ENCODE data around the gene TPI1. TPM values are rescaled to one million over a fixed set of nuclear protein-coding genes. Genes with fewer than 3 reads are reported as not detected.
"Not testable (repeated sequence)": the region's sequence is repeated elsewhere in the genome, so short reads cannot be mapped to it uniquely, and the experiment has no call there.

TPI1 gene
- total RNA-seq, 1 experiment from 2014 or later, result 2,129 TPM

GRCh38 chr12:6847676-6848075 lies 19.7 kb upstream of the TPI1 start:
- no peak for DNase-seq (ENCODE audit: low read depth)

GRCh38 chr12:6849427-6849826 lies 17.9 kb upstream of the TPI1 start:
- DNase-seq (ENCODE audit: low read depth), result no peak

GRCh38 chr12:6849976-6850560 lies 17.3 kb upstream of the TPI1 start:
- DNase-seq (ENCODE audit: low read depth), result no peak

- no peak for DNase-seq (ENCODE audit: low read depth)
Observed at GRCh38 chr12:6850796-6851152, 16.6 kb upstream of the TPI1 start.

GRCh38 chr12:6851153-6851920 lies 16.0 kb upstream of the TPI1 start, which contains the start of gene CDCA3:
Gene CDCA3, minus strand, starts transcription at chr12:6851286. Its CDS starts 334 bp downstream, at chr12:6850952.
- DNase-seq (ENCODE audit: low read depth), result peak; percentile 99

- peak; percentile 99 for DNase-seq (ENCODE audit: low read depth)
Observed at GRCh38 chr12:6851921-6852650, 15.2 kb upstream of the TPI1 start, which contains the start of gene USP5. Gene USP5, plus strand, starts transcription at chr12:6852150. Its CDS starts 30 bp downstream, at chr12:6852180.

GRCh38 chr12:6852651-6853354 lies 14.5 kb upstream of the TPI1 start:
- DNase-seq (ENCODE audit: low read depth), result peak; percentile 60

- no peak for DNase-seq (ENCODE audit: low read depth)
Observed at GRCh38 chr12:6853626-6854025, 13.7 kb upstream of the TPI1 start.

- DNase-seq (ENCODE audit: low read depth), result no peak
Observed at GRCh38 chr12:6854036-6854435, 13.3 kb upstream of the TPI1 start.

- no peak for DNase-seq (ENCODE audit: low read depth)
Observed at GRCh38 chr12:6855322-6855721, 12.0 kb upstream of the TPI1 start.

GRCh38 chr12:6858799-6859198 lies 8.5 kb upstream of the TPI1 start:
- no peak for DNase-seq (ENCODE audit: low read depth)

- no peak for DNase-seq (ENCODE audit: low read depth)
Observed at GRCh38 chr12:6860116-6860515, 7.2 kb upstream of the TPI1 start.

GRCh38 chr12:6860942-6861341 lies 6.4 kb upstream of the TPI1 start:
- no peak for DNase-seq (ENCODE audit: low read depth)

- no peak for DNase-seq (ENCODE audit: low read depth)
Observed at GRCh38 chr12:6861391-6861790, 5.9 kb upstream of the TPI1 start.

- DNase-seq (ENCODE audit: low read depth), result no peak
Observed at GRCh38 chr12:6863033-6863432, 4.3 kb upstream of the TPI1 start.

- no peak for DNase-seq (ENCODE audit: low read depth)
Observed at GRCh38 chr12:6863586-6864321, 3.6 kb upstream of the TPI1 start.

- not testable (repeated sequence) for DNase-seq (ENCODE audit: low read depth)
Observed at GRCh38 chr12:6865307-6865706, 2.0 kb upstream of the TPI1 start.

- no peak for DNase-seq (ENCODE audit: low read depth)
Observed at GRCh38 chr12:6866163-6866919, 990 bp upstream of the TPI1 start.

- peak; percentile 47 for DNase-seq (ENCODE audit: low read depth)
Observed at GRCh38 chr12:6866920-6867412, 365 bp upstream of the TPI1 start.

All from M059J (cell line).